ENCODE measurements around the gene TRAPPC2.

- TF ChIP-seq CTCF (IDR thresholded peaks at IDR 0.05) = no peak
- TF ChIP-seq POLR2A (IDR thresholded peaks at IDR 0.05) = no peak
These were observed 12.5 kb downstream of the TRAPPC2 start for GRCh38 chrX:13721819-13722519.

Measured in uterus (tissue), 2 donors.